UCSD-AML1 (cell line): ENCODE measurements around the gene PIH1D1.

ENCODE experiments used
- DNase-seq: peaks from one replicate; lab custom pipeline; 2025; ENCODE audit not compliant: unreplicated experiment; lab: John Stamatoyannopoulos, UW

PIH1D1 gene

GRCh38 chr19:49451430-49452181 is at the start of gene PIH1D1:
Gene PIH1D1 (minus strand): TSS chr19:49451814. CDS start chr19:49451574, 240 bp downstream.
- DNase-seq: peak; percentile 95

GRCh38 chr19:49499030-49499670 is 47.5 kb upstream of the PIH1D1 start:
- DNase-seq: no peak

- DNase-seq: no peak
These were observed 46.9 kb upstream of the PIH1D1 start for GRCh38 chr19:49498475-49498874.

GRCh38 chr19:49497789-49498103 is 46.1 kb upstream of the PIH1D1 start:
- DNase-seq: no peak

- peak; percentile 78 for DNase-seq
These were observed 45.6 kb upstream of the PIH1D1 start for GRCh38 chr19:49497047-49497788.

- no peak for DNase-seq
These were observed 45.0 kb upstream of the PIH1D1 start for GRCh38 chr19:49496574-49497008.

- no peak for DNase-seq
These were observed 41.2 kb upstream of the PIH1D1 start for GRCh38 chr19:49492573-49493405.

- no peak for DNase-seq
These were observed 40.4 kb upstream of the PIH1D1 start for GRCh38 chr19:49491804-49492572.

- no peak for DNase-seq
These were observed 39.6 kb upstream of the PIH1D1 start for GRCh38 chr19:49491030-49491803.

GRCh38 chr19:49490287-49491029 is 38.8 kb upstream of the PIH1D1 start:
- DNase-seq: no peak

- no peak for DNase-seq
These were observed 38.1 kb upstream of the PIH1D1 start for GRCh38 chr19:49489601-49490167.

GRCh38 chr19:49488863-49489537 is 37.4 kb upstream of the PIH1D1 start:
- no peak for DNase-seq

- DNase-seq: no peak
These were observed 36.6 kb upstream of the PIH1D1 start for GRCh38 chr19:49488046-49488862.

- peak; percentile 100 for DNase-seq
These were observed 35.8 kb upstream of the PIH1D1 start, which contains the start of gene RPL13A for GRCh38 chr19:49487277-49488045. Gene RPL13A (plus strand): TSS chr19:49487608. CDS start chr19:49487630, 22 bp downstream.

GRCh38 chr19:49486710-49487276 is 35.2 kb upstream of the PIH1D1 start:
- no peak for DNase-seq

- no peak for DNase-seq
These were observed 34.6 kb upstream of the PIH1D1 start for GRCh38 chr19:49486232-49486631.
